HG02588 (cell line): Measurements from ENCODE around the gene OR8B3.
"Not testable (repeated sequence)": the region's sequence is repeated elsewhere in the genome, so short reads cannot be mapped to it uniquely, and the experiment has no call there.

Experiments
- ATAC-seq: cut with Tn5 transposase; IDR thresholded peaks from one replicate; pipeline ENCODE4 v1.9.1; 2021; ENCODE audit warnings: mild to moderate bottlenecking, moderate library complexity; ENCODE audit not compliant: unreplicated experiment

The OR8B3 gene

GRCh38 chr11:124398924-124399323 is at the start of gene OR8B3:
Gene OR8B3, minus strand, starts transcription at chr11:124399024. Its CDS starts 1,673 bp downstream, at chr11:124397351.
- no peak for ATAC-seq

- ATAC-seq: no peak
Measured at GRCh38 chr11:124446916-124447315, 48.1 kb upstream of the OR8B3 start.

GRCh38 chr11:124445646-124446150 is 46.9 kb upstream of the OR8B3 start, which contains the start of gene OR8B8:
Gene OR8B8, minus strand, starts transcription at chr11:124445696. Its CDS starts 4,611 bp downstream, at chr11:124441085.
- ATAC-seq: no peak

GRCh38 chr11:124442847-124443246 is 44.0 kb upstream of the OR8B3 start:
- ATAC-seq: no peak

- ATAC-seq: no peak
Measured at GRCh38 chr11:124442442-124442841, 43.6 kb upstream of the OR8B3 start.

- no peak for ATAC-seq
Measured at GRCh38 chr11:124441519-124441918, 42.7 kb upstream of the OR8B3 start.

GRCh38 chr11:124441081-124441480 is 42.3 kb upstream of the OR8B3 start:
- no peak for ATAC-seq

GRCh38 chr11:124440608-124441007 is 41.8 kb upstream of the OR8B3 start:
- ATAC-seq: no peak

- no peak for ATAC-seq
Measured at GRCh38 chr11:124434699-124435098, 35.9 kb upstream of the OR8B3 start.

- no peak for ATAC-seq
Measured at GRCh38 chr11:124429599-124429998, 30.8 kb upstream of the OR8B3 start.

GRCh38 chr11:124424384-124424921 is 25.6 kb upstream of the OR8B3 start, which contains the start of gene OR8B4:
Gene OR8B4, minus strand, starts transcription at chr11:124424871. Its CDS starts 0 bp downstream, at chr11:124424871.
- no peak for ATAC-seq

GRCh38 chr11:124421043-124421442 is 22.2 kb upstream of the OR8B3 start:
- no peak for ATAC-seq

- no peak for ATAC-seq
Measured at GRCh38 chr11:124415356-124415923, 16.6 kb upstream of the OR8B3 start.

GRCh38 chr11:124409906-124410305 is 11.1 kb upstream of the OR8B3 start:
- no peak for ATAC-seq

GRCh38 chr11:124405581-124405980 is 6.8 kb upstream of the OR8B3 start:
- no peak for ATAC-seq

GRCh38 chr11:124403186-124403585 is 4.4 kb upstream of the OR8B3 start:
- not testable (repeated sequence) for ATAC-seq

GRCh38 chr11:124402326-124402922 is 3.6 kb upstream of the OR8B3 start:
- ATAC-seq: peak; percentile 79

GRCh38 chr11:124396847-124397246 is 2.0 kb downstream of the OR8B3 start:
- not testable (repeated sequence) for ATAC-seq

- ATAC-seq: no peak
Measured at GRCh38 chr11:124394408-124394807, 4.4 kb downstream of the OR8B3 start.

- no peak for ATAC-seq
Measured at GRCh38 chr11:124384399-124384798, 14.4 kb downstream of the OR8B3 start, which contains the start of gene OR8B2. Gene OR8B2, minus strand, starts transcription at chr11:124384499. Its CDS starts 1,156 bp downstream, at chr11:124383343.

- ATAC-seq: not testable (repeated sequence)
Measured at GRCh38 chr11:124382857-124383256, 16.0 kb downstream of the OR8B3 start.

- ATAC-seq: no peak
Measured at GRCh38 chr11:124380585-124380984, 18.2 kb downstream of the OR8B3 start.
